Islet of Langerhans (tissue), 1 donor: ENCODE data around the gene ATP5PF.
A peak's percentile ranks its signal among the peaks of the same experiment; 100 is the strongest.
"Not testable (repeated sequence)": the region's sequence is repeated elsewhere in the genome, so short reads cannot be mapped to it uniquely, and the experiment has no call there.

Experiments
- FAIRE-seq: peaks from one replicate; lab custom pipeline; 2011; peaks lifted over from hg19 to GRCh38; lab: Jason Lieb, UNC

ATP5PF gene

GRCh38 chr21:25722631-25723030 lies 12.1 kb downstream of the ATP5PF start:
- FAIRE-seq = no peak

- FAIRE-seq = no peak
These were observed 12.7 kb downstream of the ATP5PF start for GRCh38 chr21:25721987-25722386.

GRCh38 chr21:25717491-25718147 lies 17.1 kb downstream of the ATP5PF start:
- no peak for FAIRE-seq

- FAIRE-seq = not testable (repeated sequence)
These were observed 20.6 kb downstream of the ATP5PF start for GRCh38 chr21:25714066-25714465.

GRCh38 chr21:25710550-25710949 lies 24.2 kb downstream of the ATP5PF start:
- FAIRE-seq = no peak

- no peak for FAIRE-seq
These were observed 24.9 kb downstream of the ATP5PF start for GRCh38 chr21:25709684-25710265.

GRCh38 chr21:25708467-25709065 lies 26.1 kb downstream of the ATP5PF start:
- peak; percentile 99 for FAIRE-seq

- no peak for FAIRE-seq
These were observed 33.2 kb downstream of the ATP5PF start for GRCh38 chr21:25701529-25701928.

GRCh38 chr21:25700741-25701140 lies 34.0 kb downstream of the ATP5PF start:
- no peak for FAIRE-seq

GRCh38 chr21:25695461-25695860 lies 39.2 kb downstream of the ATP5PF start:
- FAIRE-seq = not testable (repeated sequence)

- no peak for FAIRE-seq
These were observed 42.7 kb downstream of the ATP5PF start for GRCh38 chr21:25691976-25692375.

- no peak for FAIRE-seq
These were observed 45.5 kb downstream of the ATP5PF start for GRCh38 chr21:25689226-25689625.

GRCh38 chr21:25688275-25689155 lies 46.2 kb downstream of the ATP5PF start:
- no peak for FAIRE-seq

- no peak for FAIRE-seq
These were observed 46.9 kb downstream of the ATP5PF start for GRCh38 chr21:25687787-25688186.

- FAIRE-seq = no peak
These were observed 52.3 kb downstream of the ATP5PF start for GRCh38 chr21:25682382-25682781.

- no peak for FAIRE-seq
These were observed 58.3 kb downstream of the ATP5PF start for GRCh38 chr21:25676451-25676850.
